Activated CD8-positive, alpha-beta memory T cell treated with anti-CD3 and anti-CD28 coated beads, Interleukin-2, amount 50 U/mL, for 48 hours (primary cell): ENCODE measurements around the gene DYNC1H1.
"Not testable (repeated sequence)": the region's sequence is repeated elsewhere in the genome, so short reads cannot be mapped to it uniquely, and the experiment has no call there.

ENCODE experiments used
- DNase-seq: peaks from one replicate; pipeline ENCODE4 v3.0.0-alpha.2; 2020

Gene DYNC1H1

GRCh38 chr14:101965770-101966722, 1.7 kb downstream of the DYNC1H1 start:
- DNase-seq, result no peak

GRCh38 chr14:101966742-101967141, 2.4 kb downstream of the DYNC1H1 start:
- no peak for DNase-seq

GRCh38 chr14:101968186-101968585, 3.8 kb downstream of the DYNC1H1 start:
- DNase-seq, result peak; percentile 28

- DNase-seq, result peak; percentile 33
Observed at GRCh38 chr14:101969481-101969880, 5.1 kb downstream of the DYNC1H1 start.

- DNase-seq, result no peak
Observed at GRCh38 chr14:101970830-101971400, 6.5 kb downstream of the DYNC1H1 start.

- not testable (repeated sequence) for DNase-seq
Observed at GRCh38 chr14:101971458-101971857, 7.1 kb downstream of the DYNC1H1 start.

- DNase-seq, result no peak
Observed at GRCh38 chr14:101972126-101972866, 7.9 kb downstream of the DYNC1H1 start.

- no peak for DNase-seq
Observed at GRCh38 chr14:101973356-101973755, 9.0 kb downstream of the DYNC1H1 start.

- DNase-seq, result no peak
Observed at GRCh38 chr14:101975231-101975630, 10.9 kb downstream of the DYNC1H1 start.

GRCh38 chr14:101977311-101978071, 13.1 kb downstream of the DYNC1H1 start:
- peak; percentile 23 for DNase-seq

GRCh38 chr14:101979666-101980065, 15.3 kb downstream of the DYNC1H1 start:
- DNase-seq, result no peak

GRCh38 chr14:101980251-101980650, 15.9 kb downstream of the DYNC1H1 start:
- DNase-seq, result no peak

- no peak for DNase-seq
Observed at GRCh38 chr14:101980700-101981099, 16.3 kb downstream of the DYNC1H1 start.

GRCh38 chr14:101982621-101983020, 18.2 kb downstream of the DYNC1H1 start:
- DNase-seq, result no peak

GRCh38 chr14:101984831-101985230, 20.5 kb downstream of the DYNC1H1 start:
- DNase-seq, result not testable (repeated sequence)

GRCh38 chr14:101985957-101986356, 21.6 kb downstream of the DYNC1H1 start:
- DNase-seq, result no peak

GRCh38 chr14:101986953-101987352, 22.6 kb downstream of the DYNC1H1 start:
- no peak for DNase-seq

- no peak for DNase-seq
Observed at GRCh38 chr14:101988377-101988776, 24.0 kb downstream of the DYNC1H1 start.

GRCh38 chr14:101991352-101991751, 27.0 kb downstream of the DYNC1H1 start:
- no peak for DNase-seq

- DNase-seq, result no peak
Observed at GRCh38 chr14:101992708-101993107, 28.3 kb downstream of the DYNC1H1 start.

GRCh38 chr14:101997429-101998336, 33.3 kb downstream of the DYNC1H1 start:
- no peak for DNase-seq

- no peak for DNase-seq
Observed at GRCh38 chr14:102000902-102001301, 36.5 kb downstream of the DYNC1H1 start.
